Left ventricle myocardium superior (tissue), 1 donor: ENCODE results near the gene FOXO1. TPM values are rescaled to one million over a fixed set of nuclear protein-coding genes. Genes with fewer than 3 reads are reported as not detected.
"Not testable (repeated sequence)": the region's sequence is repeated elsewhere in the genome, so short reads cannot be mapped to it uniquely, and the experiment has no call there.

Experiments
- ATAC-seq: fragments of 200-7000 bp; cut with Tn5 transposase; one replicate; pipeline ENCODE4 v1.9.1; 2020; ENCODE audit warnings: mild to moderate bottlenecking, moderate library complexity
- DNase-seq: peaks from one replicate; pipeline ENCODE4 v3.0.0-alpha.2; 2020
- intact Hi-C: fragments of 100-400 bp; cut with micrococcal nuclease; formaldehyde crosslinking; loops from one replicate; pipeline ENCODE4 v1.11.0; 2022
- long read RNA-seq: library from polyadenylated mRNA; unstranded; transcript quantifications from one replicate; pipeline ENCODE4 v2.0.0, GENCODE V29; 2021
- total RNA-seq: library from RNA; stranded (reverse); fragmentation: NEBNext Ultra II Directional; extraction: Animal tissue kit (Norgen Biotek cat#: 25700); gene quantifications from one replicate; pipeline ENCODE4 v1.2.1, GENCODE V29; 2021
- donor health status: DM: no; HTN: yes; CAD: no; lungs with severe emphysema.

Gene FOXO1
- total RNA-seq: 14.7 TPM
- long read RNA-seq, full-length matches to known transcripts: 27 of 30 reads
- long read RNA-seq, partial matches to known transcripts: 1 of 30 reads
- long read RNA-seq, other reads (novel, unspliced or antisense): 2 of 30 reads

- intact Hi-C loops: no loop called here
- ATAC-seq (peak; percentile 86), DNase-seq (peak; percentile 96)
These were observed at the start of gene FOXO1 for GRCh38 chr13:40666045-40666932. TSS of gene FOXO1 (minus strand) at chr13:40666641. CDS start at chr13:40666212, 429 bp downstream.

GRCh38 chr13:40714433-40714832 lies 48.0 kb upstream of the FOXO1 start:
- DNase-seq, intact Hi-C loops, ATAC-seq: not testable (repeated sequence)

GRCh38 chr13:40706439-40706838 lies 40.0 kb upstream of the FOXO1 start:
- intact Hi-C loops: no loop called here
- ATAC-seq: no peak
- DNase-seq: no peak

- no peak for DNase-seq
- no peak for ATAC-seq
- intact Hi-C loops: loop anchor here (10.0 kb wide), 1 partner anchor 923 kb away; no protein-coding TSS in a partner anchor
These were observed 31.3 kb upstream of the FOXO1 start for GRCh38 chr13:40697711-40698110.

- intact Hi-C loops: loop anchor here (10.0 kb wide), 1 partner anchor 920 kb away; no protein-coding TSS in a partner anchor
These were observed 28.0 kb upstream of the FOXO1 start for GRCh38 chr13:40694426-40694825.

GRCh38 chr13:40692946-40693345 lies 26.5 kb upstream of the FOXO1 start:
- intact Hi-C loops: loop anchor here (10.0 kb wide), 1 partner anchor 918 kb away; no protein-coding TSS in a partner anchor
- ATAC-seq: no peak
- DNase-seq: no peak

More at GRCh38 chr13:40694426-40694825, 28.0 kb upstream of the FOXO1 start:
- DNase-seq: no peak
- no peak for ATAC-seq

- no peak for DNase-seq
- intact Hi-C loops: no loop called here
- no peak for ATAC-seq
These were observed 22.3 kb upstream of the FOXO1 start for GRCh38 chr13:40688781-40689180.

GRCh38 chr13:40682449-40683240 lies 16.2 kb upstream of the FOXO1 start:
- ATAC-seq: no peak
- no peak for DNase-seq
- intact Hi-C loops: loop anchor here (5.0 kb wide), 1 partner anchor 615 kb away; no protein-coding TSS in a partner anchor

- ATAC-seq: peak; percentile 63
- intact Hi-C loops: loop anchor here (5.0 kb wide), 1 partner anchor 614 kb away; no protein-coding TSS in a partner anchor
- DNase-seq: no peak
These were observed 15.1 kb upstream of the FOXO1 start for GRCh38 chr13:40681341-40682146.

DNA sequence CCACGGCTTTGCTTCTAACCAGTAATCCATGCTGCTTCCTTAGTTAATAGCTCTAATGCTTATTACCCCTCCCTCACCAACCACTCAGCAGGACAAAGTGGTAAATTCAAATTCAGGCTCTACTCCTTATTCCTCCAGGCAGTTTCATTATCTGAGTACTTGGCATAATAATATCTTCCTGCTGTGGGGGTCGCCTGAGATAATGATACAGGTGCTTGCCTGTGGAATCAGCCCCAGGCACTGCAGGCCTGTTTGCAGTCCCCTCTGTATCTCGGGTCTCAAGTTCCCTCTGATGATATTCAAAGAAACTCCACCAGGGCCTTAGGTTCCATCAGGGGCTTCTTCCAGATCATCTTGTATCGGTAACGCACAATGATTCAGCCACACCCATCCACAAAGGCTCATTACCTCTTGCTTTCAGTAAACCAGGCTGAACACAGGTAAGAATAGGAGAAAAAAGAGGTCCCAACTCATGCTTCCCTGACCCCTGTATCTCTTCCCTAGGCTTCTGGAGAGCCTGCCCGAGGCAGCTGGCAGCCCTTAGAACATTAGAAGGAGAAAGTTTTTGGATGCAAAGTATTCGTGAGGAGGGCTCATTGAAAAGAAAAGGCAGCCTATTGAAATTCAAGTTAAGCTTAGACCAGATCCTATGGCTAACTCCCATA lies 14.3 kb upstream of the FOXO1 start:
- no peak for ATAC-seq
- intact Hi-C loops: loop anchor here (5.0 kb wide), 1 partner anchor 613 kb away; no protein-coding TSS in a partner anchor

GRCh38 chr13:40679480-40679985 lies 13.1 kb upstream of the FOXO1 start:
- no peak for ATAC-seq
- intact Hi-C loops: loop anchor here (10.0 kb wide), 1 partner anchor 375 kb away; no protein-coding TSS in a partner anchor
- DNase-seq: no peak

More for the DNA sequence above, 14.3 kb upstream of the FOXO1 start:
- DNase-seq: no peak

- DNase-seq: no peak
- intact Hi-C loops: loop anchor here (10.0 kb wide), 1 partner anchor 372 kb away; no protein-coding TSS in a partner anchor
- no peak for ATAC-seq
These were observed 10.6 kb upstream of the FOXO1 start for GRCh38 chr13:40677064-40677463.

- intact Hi-C loops: loop anchor here (10.0 kb wide), 1 partner anchor 371 kb away; no protein-coding TSS in a partner anchor
- no peak for ATAC-seq
These were observed 9.6 kb upstream of the FOXO1 start for GRCh38 chr13:40676007-40676406.

GRCh38 chr13:40673414-40673813 lies 7.0 kb upstream of the FOXO1 start:
- no peak for DNase-seq
- intact Hi-C loops: loop anchor here (10.0 kb wide), 1 partner anchor 369 kb away; no protein-coding TSS in a partner anchor
- ATAC-seq: no peak

More at GRCh38 chr13:40676007-40676406, 9.6 kb upstream of the FOXO1 start:
- no peak for DNase-seq

GRCh38 chr13:40672765-40673397 lies 6.4 kb upstream of the FOXO1 start:
- intact Hi-C loops: loop anchor here (10.0 kb wide), 1 partner anchor 368 kb away; no protein-coding TSS in a partner anchor
- DNase-seq: no peak
- no peak for ATAC-seq

DNA sequence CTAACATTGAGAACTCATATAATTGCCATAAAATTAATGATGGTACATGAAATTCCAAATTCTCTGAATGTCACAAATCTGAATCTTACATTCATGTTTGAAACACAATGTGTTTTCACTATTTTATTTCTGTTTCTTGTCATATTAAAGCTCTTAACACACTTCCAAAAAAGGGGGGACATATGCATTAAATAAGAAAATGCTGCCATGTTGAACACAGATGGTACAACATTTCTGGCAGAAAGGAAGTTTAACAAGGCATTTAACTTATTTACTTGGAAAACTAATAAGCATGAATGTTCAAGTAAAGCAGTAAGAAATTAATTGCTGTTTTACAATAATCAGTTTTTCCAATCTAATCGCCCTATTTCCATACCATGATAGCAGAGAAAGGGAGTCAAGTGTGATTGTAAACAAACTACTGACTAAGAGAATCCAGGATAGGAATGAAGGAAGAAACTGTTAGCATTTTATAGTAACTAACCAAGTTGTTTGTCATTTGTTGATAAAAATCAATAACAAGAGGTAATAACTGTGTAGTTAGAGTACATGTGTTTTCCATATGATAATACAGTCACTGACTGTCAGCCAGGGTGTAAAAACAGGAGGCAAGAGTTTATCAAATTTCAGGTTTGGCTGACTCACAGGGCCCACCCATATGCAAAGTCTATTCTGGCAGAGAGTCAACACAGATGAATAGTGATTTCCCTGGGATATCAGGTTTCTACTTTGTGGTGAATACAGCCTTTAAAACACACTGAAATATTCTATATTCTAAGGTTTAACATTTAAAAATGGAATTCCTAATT lies 5.7 kb upstream of the FOXO1 start:
- no peak for DNase-seq
- intact Hi-C loops: loop anchor here (10.0 kb wide), 1 partner anchor 367 kb away; no protein-coding TSS in a partner anchor
- ATAC-seq: no peak
